Measurements from ENCODE around the gene LGALS1. TPM values are rescaled to one million over a fixed set of nuclear protein-coding genes. Genes with fewer than 3 reads are reported as not detected.

The LGALS1 gene
- total and polyA plus RNA-seq, 9 of the 15 experiments (the other 6 are each of a cell fraction or from before 2014, with no cell fraction given), result 160 to 800 (median 330) TPM

- peak; percentile 52; the same call in 1 of the 2 replicates for TF ChIP-seq FOSL1 (tag; conservative IDR thresholded peaks at IDR 0.05)
- TF ChIP-seq TRIM25 (IDR thresholded peaks at IDR 0.05; ENCODE audit: borderline replicate concordance), result no peak
- no peak for TF ChIP-seq NFRKB (IDR thresholded peaks at IDR 0.05; ENCODE audit: low read depth)
- peak; percentile 79 for TF ChIP-seq ZBTB7A (IDR thresholded peaks at IDR 0.05; ENCODE audit: borderline replicate concordance, control insufficient read depth, low read depth, low read length)
- no peak for TF ChIP-seq ZNF431 (CRISPR knock-in tag; IDR thresholded peaks at IDR 0.05)
- TF ChIP-seq HSF4 (CRISPR knock-in tag; IDR thresholded peaks at IDR 0.05; ENCODE audit: borderline replicate concordance), result no peak
- no peak for TF ChIP-seq SRSF9 (IDR thresholded peaks at IDR 0.05; ENCODE audit: borderline replicate concordance, low read depth, low read length)
- TF ChIP-seq KAT8 (IDR thresholded peaks at IDR 0.05; ENCODE audit: low read depth), result no peak
- TF ChIP-seq ZEB2 (IDR thresholded peaks at IDR 0.05), result no peak
- TF ChIP-seq ZBTB11 (CRISPR knock-in tag; IDR thresholded peaks at IDR 0.05), result no peak
- no peak for TF ChIP-seq THRA (IDR thresholded peaks at IDR 0.05)
- TF ChIP-seq HNRNPLL (IDR thresholded peaks at IDR 0.05; ENCODE audit: low read depth, low read length, poor library complexity, severe bottlenecking), result no peak
- no peak for TF ChIP-seq SMAD2 (IDR thresholded peaks at IDR 0.05; ENCODE audit: low read depth, low read length)
- TF ChIP-seq PCBP2 (IDR thresholded peaks at IDR 0.05; ENCODE audit: low read depth, low read length, poor library complexity, severe bottlenecking), result no peak
- TF ChIP-seq NFYB (IDR thresholded peaks at IDR 0.05; ENCODE audit: extremely low read depth, insufficient read length), result no peak
Observed at GRCh38 chr22:37633625-37634416, 41.6 kb upstream of the LGALS1 start (continued).

All from K562 (cell line).